H1 (cell line): ENCODE measurements around the gene MARS1. TPM values are rescaled to one million over a fixed set of nuclear protein-coding genes. Genes with fewer than 3 reads are reported as not detected.
A peak's percentile ranks its signal among the peaks of the same experiment; 100 is the strongest.

Source experiments
- CTCF ChIA-PET: fragments of 300-600 bp; sonication (Branson Sonifier 250); formaldehyde crosslinking; loops from one replicate; lab custom pipeline; 2021; ENCODE audit not compliant: partially characterized antibody; lab: Charles Lee
- POLR2A ChIA-PET: fragments of 300-600 bp; sonication (Branson Sonifier 250); formaldehyde crosslinking; loops from one replicate; lab custom pipeline; 2021; ENCODE audit warnings: inconsistent platforms; ENCODE audit not compliant: partially characterized antibody; lab: Charles Lee
- DNase-seq, 2 experiments: peaks; one replicate each; pipeline versions ENCODE4 v3.0.0 to v3.0.0-alpha.2; 2010 to 2022; ENCODE audit warnings: low spot score in 2 of 2, low read depth in 1 of 2, mixed read lengths in 1 of 2
- FAIRE-seq: peaks from 2 replicates; lab custom pipeline; 2011; peaks lifted over from hg19 to GRCh38; lab: Jason Lieb, UNC
- H2AFZ ChIP-seq: 2 replicates; pipeline ENCODE4 v1.8.1; 2012; ENCODE audit warnings: low read length, inconsistent platforms
- H2AK5ac ChIP-seq: 2 replicates; pipeline ENCODE4 v1.6.1; 2013; ENCODE audit warnings: low read depth, low read length
- H2BK120ac ChIP-seq: replicated peaks from 2 replicates; pipeline ENCODE3; 2013; ENCODE audit warnings: low read depth, low read length, inconsistent platforms
- H2BK12ac ChIP-seq: 2 replicates; pipeline ENCODE4 v1.6.1; 2013; ENCODE audit warnings: low read depth, low read length
- H2BK15ac ChIP-seq: 2 replicates; pipeline ENCODE4 v1.6.1; 2013; ENCODE audit warnings: low read length
- H2BK20ac ChIP-seq: 2 replicates; pipeline ENCODE4 v1.6.1; 2013; ENCODE audit warnings: low read length
- H2BK5ac ChIP-seq: 2 replicates; pipeline ENCODE4 v1.6.1; 2013; ENCODE audit warnings: low read depth, low read length
- H3K14ac ChIP-seq: 2 replicates; pipeline ENCODE4 v1.6.1; 2013; ENCODE audit warnings: inconsistent platforms; ENCODE audit not compliant: insufficient read length
- H3K18ac ChIP-seq: 2 replicates; pipeline ENCODE4 v1.6.1; 2013; ENCODE audit warnings: low read length; ENCODE audit errors: extremely low read depth
- H3K23ac ChIP-seq: 2 replicates; pipeline ENCODE4 v1.6.1; 2013; ENCODE audit warnings: inconsistent platforms; ENCODE audit not compliant: insufficient read length
- H3K23me2 ChIP-seq: 2 replicates; pipeline ENCODE4 v1.6.1; 2013; ENCODE audit warnings: low read depth, low read length
- H3K27ac ChIP-seq: 2 replicates; pipeline ENCODE4 v1.6.1; 2011; ENCODE audit warnings: low read depth, low read length, inconsistent platforms
- H3K27me3 ChIP-seq, 4 experiments: replicated peaks in 1 of 4; 1 replicate in 1 of 4; 2 replicates in 3 of 4; pipeline versions ENCODE4 v1.6.1 to v1.8.1; 2011 to 2013; ENCODE audit warnings: low read length in 3 of 4, mild to moderate bottlenecking in 3 of 4, inconsistent platforms in 2 of 4, mixed read lengths in 2 of 4, moderate library complexity in 1 of 4; ENCODE audit not compliant: control insufficient read depth in 3 of 4, insufficient read depth in 3 of 4; ENCODE audit errors: extremely low read depth in 1 of 4
- H3K36me3 ChIP-seq, 4 experiments: 2 replicates each; pipeline versions ENCODE4 v1.6.1 to v1.8.1; 2011 to 2013; ENCODE audit warnings: mild to moderate bottlenecking in 4 of 4, low read length in 3 of 4, moderate library complexity in 2 of 4, control low read depth in 1 of 4, inconsistent platforms in 1 of 4; ENCODE audit not compliant: insufficient read depth in 4 of 4, control insufficient read depth in 2 of 4
- H3K4ac ChIP-seq: replicated peaks from 2 replicates; pipeline ENCODE3; 2013; ENCODE audit warnings: low read length, low read depth, mixed read lengths, inconsistent platforms; ENCODE audit not compliant: insufficient read length
- H3K4me1 ChIP-seq, 4 experiments: replicated peaks in 1 of 4; 1 replicate in 1 of 4; 2 replicates in 3 of 4; pipeline versions ENCODE4 v1.6.1 to v1.8.1; 2011 to 2013; ENCODE audit warnings: low read length in 3 of 4, inconsistent platforms in 2 of 4, mixed read lengths in 1 of 4; ENCODE audit not compliant: insufficient read depth in 4 of 4, control insufficient read depth in 3 of 4
- H3K4me2 ChIP-seq, 2 experiments: 2 replicates each; pipeline versions ENCODE4 v1.6.1 to v1.8.1; 2011 to 2013; ENCODE audit warnings: low read depth in 2 of 2, low read length in 2 of 2, control low read depth in 1 of 2, inconsistent platforms in 1 of 2, mild to moderate bottlenecking in 1 of 2; ENCODE audit not compliant: insufficient read depth in 1 of 2
- H3K4me3 ChIP-seq, 4 experiments: fragments of 200-600, 300-600 bp in 1 of 4; sonication (generic), shearing (Covaris generic), sonication (Bioruptor Twin) in 1 of 4; 2 replicates each; pipeline versions ENCODE4 v1.5.1 to v1.8.1; 2011 to 2016; ENCODE audit warnings: low read length in 4 of 4, low read depth in 3 of 4, control low read depth in 2 of 4, inconsistent platforms in 2 of 4, mild to moderate bottlenecking in 2 of 4, mixed read lengths in 1 of 4, moderate library complexity in 1 of 4; ENCODE audit not compliant: insufficient read depth in 2 of 4; ENCODE audit errors: extremely low read depth in 1 of 4
- H3K56ac ChIP-seq: replicated peaks from 2 replicates; pipeline ENCODE3; 2013; ENCODE audit warnings: low read depth, mild to moderate bottlenecking, mixed read lengths, low read length, inconsistent platforms; ENCODE audit not compliant: insufficient read length
- H3K79me1 ChIP-seq: 2 replicates; pipeline ENCODE4 v1.6.1; 2013; ENCODE audit warnings: low read depth, low read length, control low read depth
- H3K79me2 ChIP-seq, 2 experiments: 2 replicates each; pipeline versions ENCODE4 v1.6.1 to v1.8.1; 2012 to 2013; ENCODE audit warnings: low read length in 2 of 2, mild to moderate bottlenecking in 2 of 2, inconsistent platforms in 1 of 2; ENCODE audit not compliant: insufficient read depth in 2 of 2, control insufficient read depth in 1 of 2
- H3K9ac ChIP-seq, 4 experiments: replicated peaks in 1 of 4; 1 replicate in 1 of 4; 2 replicates in 3 of 4; pipeline versions ENCODE4 v1.6.1 to v1.8.1; 2011 to 2013; ENCODE audit warnings: low read depth in 3 of 4, low read length in 3 of 4, control low read depth in 2 of 4, mild to moderate bottlenecking in 2 of 4, moderate library complexity in 2 of 4, inconsistent platforms in 1 of 4; ENCODE audit errors: extremely low read depth in 1 of 4
- H3K9me3 ChIP-seq, 2 experiments: 2 replicates each; pipeline versions ENCODE4 v1.6.1 to v1.8.1; 2012 to 2013; ENCODE audit warnings: mild to moderate bottlenecking in 2 of 2, moderate library complexity in 2 of 2, control low read depth in 1 of 2, inconsistent platforms in 1 of 2, low read depth in 1 of 2, low read length in 1 of 2, mixed read lengths in 1 of 2; ENCODE audit not compliant: insufficient read depth in 2 of 2
- H4K20me1 ChIP-seq, 2 experiments: replicated peaks in 1 of 2; 2 replicates each; pipeline versions ENCODE3 to v1.8.1; 2011 to 2013; ENCODE audit warnings: inconsistent platforms in 2 of 2, low read length in 2 of 2, mild to moderate bottlenecking in 1 of 2; ENCODE audit not compliant: insufficient read depth in 2 of 2, control insufficient read depth in 1 of 2
- H4K5ac ChIP-seq: 2 replicates; pipeline ENCODE4 v1.6.1; 2013; ENCODE audit warnings: low read length, low read depth, mixed read lengths, inconsistent platforms; ENCODE audit not compliant: insufficient read length
- H4K8ac ChIP-seq: 2 replicates; pipeline ENCODE4 v1.8.0; 2013; ENCODE audit warnings: mild to moderate bottlenecking, moderate library complexity, low read length, inconsistent platforms; ENCODE audit not compliant: insufficient read depth; ENCODE audit errors: extremely low read depth
- H4K91ac ChIP-seq: replicated peaks from 2 replicates; pipeline ENCODE3; 2013; ENCODE audit warnings: low read length, mixed read lengths, inconsistent platforms; ENCODE audit not compliant: insufficient read length
- BCL11A ChIP-seq, 2 experiments: IDR thresholded peaks; one replicate each; pipeline ENCODE4 v1.6.1; 2011; ENCODE audit warnings: low read depth in 2 of 2, low read length in 2 of 2, mild to moderate bottlenecking in 2 of 2
- GTF2F1 ChIP-seq: IDR thresholded peaks from 2 replicates; pipeline ENCODE4 v1.6.1; 2012; ENCODE audit warnings: low read depth, low read length, improper control_type of control experiment, borderline replicate concordance
- KDM1A ChIP-seq: fragments of 200-600, 300-600 bp; sonication (generic); IDR thresholded peaks from 2 replicates; pipeline ENCODE4 v1.7.1; 2016; ENCODE audit warnings: mild to moderate bottlenecking, low read length, borderline replicate concordance
- ZNF274 ChIP-seq: IDR thresholded peaks from 2 replicates; pipeline ENCODE4 v1.7.0; 2012; ENCODE audit warnings: low read length, borderline replicate concordance; ENCODE audit errors: extremely low read depth
- WGBS, 2 experiments: shearing (Covaris generic) in 1 of 2; methylation state at CpG; one replicate each; pipeline versions ENCODE4 v1.1.6 to v1.1.7; 2013 to 2015; ENCODE audit warnings: low lambda C conversion rate in 2 of 2, mixed read lengths in 2 of 2, inconsistent platforms in 1 of 2, low coverage in 1 of 2, missing lambda C conversion rate in 1 of 2; ENCODE audit not compliant: insufficient replicate concordance in 2 of 2, insufficient coverage in 1 of 2, insufficient read length in 1 of 2; ENCODE audit errors: extremely low coverage in 1 of 2, missing lambda C conversion rate in 1 of 2; 5-methylcytosine and 5-hydroxymethylcytosine counted together
- polyA plus RNA-seq, 7 experiments: library from polyadenylated mRNA; depleted of rRNA in 3 of 7; stranded (reverse) in 5 of 7; unstranded in 2 of 7; fragments of >200 nt in 5 of 7; fragments of 200-250 nt in 2 of 7; gene quantifications; 1 replicate in 5 of 7; 2 replicates in 1 of 7; 4 replicates in 1 of 7; pipeline versions ENCODE4 v1.2.1 to v1.2.3, GENCODE V29; 2011 to 2013; ENCODE audit warnings: missing spikeins in 2 of 7, mixed read lengths in 2 of 7
- total RNA-seq: library from RNA; stranded (reverse); fragmentation: NEBNext Ultra II Directional; extraction: Animal tissue kit (Norgen Biotek cat#: 25700); gene quantifications from 2 replicates; pipeline ENCODE4 v1.2.1, GENCODE V29; 2021
- TF ChIP-seq, protein P1 (sequence below), 3 experiments: IDR thresholded peaks; 1 replicate in 2 of 3; 2 replicates in 1 of 3; pipeline versions ENCODE4 v1.5.1 to v1.6.1; 2011; ENCODE audit warnings: low read length in 3 of 3, mild to moderate bottlenecking in 3 of 3, inconsistent platforms in 2 of 3, low read depth in 1 of 3, moderate library complexity in 1 of 3; ENCODE audit not compliant: insufficient read depth in 1 of 3; ENCODE audit errors: control extremely low read depth in 1 of 3

The MARS1 gene
- total and polyA plus RNA-seq, 2 of the 8 experiments (the other 6 are each of a cell fraction or from before 2014, with no cell fraction given): 194 to 407 TPM

- H2BK120ac ChIP-seq: no peak overlapping the region
- peaks cover 0 to 3% of the 10 kb centered on the region in 2 experiments for H4K20me1 ChIP-seq
- H3K23me2 ChIP-seq: peaks cover 7% of the 10 kb centered on the region; the same call in 1 of the 2 replicates
- no peaks in the 10 kb centered on the region for H3K27me3 ChIP-seq
- no peak overlapping the region for H3K27ac ChIP-seq
- H4K91ac ChIP-seq: no peak overlapping the region
- ChIA-PET CTCF (interaction anchor here (0.7 to 25.1 kb wide), 6 partner anchors 11 to 34 kb away, joined by 3 to 441 read pairs (median 4); partner anchors contain the start of genes GLI1 and INHBE), POLR2A (interaction anchor here (0.9 to 1.3 kb wide), 4 partner anchors 37 to 121 kb away, joined by 3 to 4 read pairs (median 3); no protein-coding TSS in a partner anchor)
- no peak overlapping the region for H3K23ac ChIP-seq
- H3K4me1 ChIP-seq: peaks cover 0 to 7% (median 2%) of the 10 kb centered on the region in 4 experiments; a peak in 5 of 7 replicates
- no peak overlapping the region for H3K14ac ChIP-seq
- H2AK5ac ChIP-seq: no peak overlapping the region
- H3K18ac ChIP-seq: no peak overlapping the region
- H3K79me2 ChIP-seq: peaks cover 14 to 28% of the 10 kb centered on the region in 2 experiments
- H2BK12ac ChIP-seq: no peak overlapping the region
- H3K4me3 ChIP-seq: no peak overlapping the region
- no peak overlapping the region for H4K8ac ChIP-seq
- H3K4ac ChIP-seq: no peak overlapping the region
- no peak overlapping the region for H3K9ac ChIP-seq
- H3K4me2 ChIP-seq: no peak overlapping the region
- peaks cover 24 to 65% (median 47%) of the 10 kb centered on the region in 4 experiments for H3K36me3 ChIP-seq
- H2BK15ac ChIP-seq: no peak overlapping the region
- TF ChIP-seq BCL11A (IDR thresholded peaks at IDR 0.05; ENCODE audit: low read depth in 2 of 2, low read length in 2 of 2) (no peak), ZNF274 (no peak), KDM1A (no peak), GTF2F1 (no peak)
- TF ChIP-seq, protein P1, sequence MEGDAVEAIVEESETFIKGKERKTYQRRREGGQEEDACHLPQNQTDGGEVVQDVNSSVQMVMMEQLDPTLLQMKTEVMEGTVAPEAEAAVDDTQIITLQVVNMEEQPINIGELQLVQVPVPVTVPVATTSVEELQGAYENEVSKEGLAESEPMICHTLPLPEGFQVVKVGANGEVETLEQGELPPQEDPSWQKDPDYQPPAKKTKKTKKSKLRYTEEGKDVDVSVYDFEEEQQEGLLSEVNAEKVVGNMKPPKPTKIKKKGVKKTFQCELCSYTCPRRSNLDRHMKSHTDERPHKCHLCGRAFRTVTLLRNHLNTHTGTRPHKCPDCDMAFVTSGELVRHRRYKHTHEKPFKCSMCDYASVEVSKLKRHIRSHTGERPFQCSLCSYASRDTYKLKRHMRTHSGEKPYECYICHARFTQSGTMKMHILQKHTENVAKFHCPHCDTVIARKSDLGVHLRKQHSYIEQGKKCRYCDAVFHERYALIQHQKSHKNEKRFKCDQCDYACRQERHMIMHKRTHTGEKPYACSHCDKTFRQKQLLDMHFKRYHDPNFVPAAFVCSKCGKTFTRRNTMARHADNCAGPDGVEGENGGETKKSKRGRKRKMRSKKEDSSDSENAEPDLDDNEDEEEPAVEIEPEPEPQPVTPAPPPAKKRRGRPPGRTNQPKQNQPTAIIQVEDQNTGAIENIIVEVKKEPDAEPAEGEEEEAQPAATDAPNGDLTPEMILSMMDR (IDR thresholded peaks at IDR 0.05; ENCODE audit: control extremely low read depth in 1 of 3, insufficient read depth in 1 of 3, low read depth in 1 of 3, low read length in 3 of 3): peak in 1 of 3 experiments; percentile 34; a peak in 1 of 4 replicates
- no peak overlapping the region for H2AFZ ChIP-seq
- FAIRE-seq (no peak), DNase-seq (no peak)
- no peak overlapping the region for H3K56ac ChIP-seq
- H3K79me1 ChIP-seq: peaks cover 8% of the 10 kb centered on the region; the same call in 1 of the 2 replicates
- no peak overlapping the region for H2BK20ac ChIP-seq
- H3K9me3 ChIP-seq: no peaks in the 10 kb centered on the region; a peak in 1 of 4 replicates
- no peak overlapping the region for H4K5ac ChIP-seq
- WGBS, 2 experiments: 97% methylated on average over 15 of the region's 15 CpGs; no CpG with 5 or more reads in 1 of the 2 experiments
- no peak overlapping the region for H2BK5ac ChIP-seq
Measured at GRCh38 chr12:57491393-57492280, 3.8 kb downstream of the MARS1 start.
